Heart left ventricle (tissue), 13 donors: ENCODE measurements around the gene CCSER1.

ENCODE experiments used
- POLR2A ChIP-seq, 2 donors: fragments of 450-650 bp; IDR thresholded peaks; one replicate each; pipeline ENCODE4 v1.6.1; 2017; ENCODE audit warnings: antibody characterized with exemption in 2 of 2, mild to moderate bottlenecking in 2 of 2, moderate library complexity in 2 of 2
- TF ChIP-seq, protein P1 (sequence below), 12 donors: fragments of 200-600 bp; sonication (generic) in 4 of 12; IDR thresholded peaks; one replicate each; pipeline versions ENCODE4 v1.5.0 to v1.8.0; 2018 to 2022; ENCODE audit warnings: antibody characterized with exemption in 12 of 12, mild to moderate bottlenecking in 5 of 12
- donor health status: ischemic (EF 13 %, LVEDD 7.1; RV severe dilation, severe dysfunction).
- donor health status: DM: no; HTN: yes; CAD: no.
- donor health status: DM: no; HTN: no; CAD: no.
- donor health status: ischemic (EF 25% LVEDD 6.9; RV normal size, moderate dysfunction).
- donor health status: ischemic (EF 25% LVEDD 5.7; RV mildly dilated, moderate dysfunction).
- donor health status: ischemic (EF 35%, LVEDD 5.7; RV mildly dilated, moderate dysfunction).
- donor health status: nonischemic (EF 11% LVEDD 7.7; RV severe dilation, severe dysfunction).
- donor health status: DM: yes; HTN: yes; CAD: no.
- donor health status: PGD.
- donor health status: ischemic (EF 29% LVEDD 5.4; RV normal size, mild dysfunction).
- donor health status: nonischemic (EF 23%, LVEDD 6.1; RV moderate dilation, normal function).

DNA sequence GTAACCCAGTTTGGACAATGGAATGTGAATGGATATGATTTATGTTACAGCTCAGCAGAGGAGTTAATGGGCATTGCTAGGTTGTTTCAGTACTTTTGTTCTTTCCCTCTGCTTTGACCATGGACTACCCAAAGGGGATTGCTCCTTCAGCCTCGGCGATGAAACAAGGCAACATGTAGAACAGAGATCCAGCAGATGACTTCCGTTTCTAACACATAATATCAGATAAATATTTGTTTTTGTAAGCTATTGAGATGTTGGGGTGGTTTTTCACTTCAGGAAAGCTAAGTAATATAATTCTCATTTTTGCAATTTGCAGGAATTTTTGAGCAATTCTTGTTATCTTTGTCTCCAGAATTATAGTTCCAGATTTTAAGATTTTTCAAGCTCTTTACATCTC, 1241.9 kb downstream of the CCSER1 start:
- TF ChIP-seq, protein P1, sequence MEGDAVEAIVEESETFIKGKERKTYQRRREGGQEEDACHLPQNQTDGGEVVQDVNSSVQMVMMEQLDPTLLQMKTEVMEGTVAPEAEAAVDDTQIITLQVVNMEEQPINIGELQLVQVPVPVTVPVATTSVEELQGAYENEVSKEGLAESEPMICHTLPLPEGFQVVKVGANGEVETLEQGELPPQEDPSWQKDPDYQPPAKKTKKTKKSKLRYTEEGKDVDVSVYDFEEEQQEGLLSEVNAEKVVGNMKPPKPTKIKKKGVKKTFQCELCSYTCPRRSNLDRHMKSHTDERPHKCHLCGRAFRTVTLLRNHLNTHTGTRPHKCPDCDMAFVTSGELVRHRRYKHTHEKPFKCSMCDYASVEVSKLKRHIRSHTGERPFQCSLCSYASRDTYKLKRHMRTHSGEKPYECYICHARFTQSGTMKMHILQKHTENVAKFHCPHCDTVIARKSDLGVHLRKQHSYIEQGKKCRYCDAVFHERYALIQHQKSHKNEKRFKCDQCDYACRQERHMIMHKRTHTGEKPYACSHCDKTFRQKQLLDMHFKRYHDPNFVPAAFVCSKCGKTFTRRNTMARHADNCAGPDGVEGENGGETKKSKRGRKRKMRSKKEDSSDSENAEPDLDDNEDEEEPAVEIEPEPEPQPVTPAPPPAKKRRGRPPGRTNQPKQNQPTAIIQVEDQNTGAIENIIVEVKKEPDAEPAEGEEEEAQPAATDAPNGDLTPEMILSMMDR (IDR thresholded peaks at IDR 0.05) = no peak
- no peak for TF ChIP-seq POLR2A (IDR thresholded peaks at IDR 0.05)
